Stimulated activated CD8-positive, alpha-beta memory T cell treated with anti-CD3 and anti-CD28 coated beads, Interleukin-2, amount 100 ng/mL, for 48 hours (primary cell): Measurements from ENCODE around the gene NAA25.
"Not testable (repeated sequence)": the region's sequence is repeated elsewhere in the genome, so short reads cannot be mapped to it uniquely, and the experiment has no call there.

Experiments used
- DNase-seq, 2 donors: peaks; one replicate each; pipeline ENCODE4 v3.0.0-alpha.2; 2020; ENCODE audit warnings: low read depth in 2 of 2

Gene NAA25

DNA sequence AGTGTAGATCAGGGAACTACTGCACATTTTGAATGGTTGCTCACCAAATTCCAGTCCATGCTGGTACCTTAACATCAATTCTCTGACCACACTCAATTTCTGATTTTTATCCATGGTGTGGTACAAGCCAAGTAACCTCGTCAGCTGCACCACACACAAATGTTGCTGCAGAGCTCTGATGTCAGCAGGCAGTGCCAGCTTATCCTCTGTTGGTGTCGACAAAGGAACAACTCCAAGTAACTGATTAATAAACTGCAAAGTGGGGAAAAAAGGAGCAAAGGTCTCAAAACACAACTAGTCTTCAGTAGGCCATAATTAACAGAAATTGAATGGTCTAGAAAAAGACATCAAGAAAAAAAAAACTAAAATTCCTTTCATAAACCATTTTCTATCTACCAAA, 47.4 kb downstream of the NAA25 start:
- no peak for DNase-seq

DNA sequence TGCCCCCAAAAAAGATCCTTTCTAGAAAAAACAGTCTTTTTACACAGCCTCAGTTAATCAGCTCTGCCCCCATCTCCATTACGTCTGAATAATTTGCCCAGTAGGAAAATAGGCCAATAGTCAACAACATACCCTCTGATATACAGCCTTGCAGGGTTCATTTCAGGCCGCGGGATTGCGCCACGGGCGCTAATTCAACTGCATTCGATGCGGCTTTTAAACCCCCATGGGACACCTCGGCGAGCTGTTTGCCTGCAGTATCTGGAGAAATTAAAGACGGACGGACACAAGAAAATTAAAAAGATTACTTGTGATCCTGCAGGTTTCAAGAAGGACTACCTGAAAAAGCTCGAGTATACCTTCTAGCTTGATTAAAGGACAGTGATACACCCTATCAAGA, 59.2 kb downstream of the NAA25 start:
- DNase-seq, result no peak

DNA sequence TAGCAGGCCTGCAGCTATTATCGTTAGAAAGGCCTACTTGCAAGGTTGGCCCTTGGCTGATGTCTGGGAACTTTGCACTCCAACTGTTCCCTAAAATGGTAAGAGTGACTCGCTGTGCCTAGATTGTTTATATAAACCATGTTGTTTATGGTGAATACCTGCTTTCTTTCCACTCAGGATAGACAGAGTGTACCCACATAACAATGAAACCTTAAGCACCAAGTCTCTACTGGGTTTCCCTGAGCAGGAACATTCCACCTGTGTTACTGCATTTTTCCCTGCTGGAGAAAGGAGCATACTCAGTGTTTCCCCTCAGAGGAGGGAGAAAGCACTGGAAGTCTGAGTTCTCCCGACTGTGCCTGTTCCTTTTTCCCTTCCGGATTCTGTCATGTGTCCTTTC, 62.6 kb downstream of the NAA25 start:
- DNase-seq, result no peak

DNA sequence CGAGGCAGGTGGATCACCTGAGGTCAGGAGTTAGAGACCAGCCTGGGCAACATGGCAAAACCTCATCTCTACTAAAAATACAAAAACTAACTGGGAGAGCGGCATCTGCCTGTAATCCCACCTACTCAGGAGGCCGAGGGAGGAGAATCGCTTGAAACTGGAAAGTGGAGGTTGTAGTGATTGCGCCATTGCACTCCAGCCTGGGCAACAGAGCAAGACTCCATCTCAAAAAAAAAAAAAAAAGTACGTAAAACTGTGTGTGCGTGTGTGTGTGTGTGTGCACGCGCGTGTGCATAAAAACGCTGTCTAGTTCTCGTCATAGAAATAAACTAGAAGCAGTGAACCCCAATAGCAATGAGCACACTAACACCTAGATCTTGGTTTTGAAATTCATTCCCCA, 72.0 kb downstream of the NAA25 start:
- DNase-seq, result not testable (repeated sequence)

DNA sequence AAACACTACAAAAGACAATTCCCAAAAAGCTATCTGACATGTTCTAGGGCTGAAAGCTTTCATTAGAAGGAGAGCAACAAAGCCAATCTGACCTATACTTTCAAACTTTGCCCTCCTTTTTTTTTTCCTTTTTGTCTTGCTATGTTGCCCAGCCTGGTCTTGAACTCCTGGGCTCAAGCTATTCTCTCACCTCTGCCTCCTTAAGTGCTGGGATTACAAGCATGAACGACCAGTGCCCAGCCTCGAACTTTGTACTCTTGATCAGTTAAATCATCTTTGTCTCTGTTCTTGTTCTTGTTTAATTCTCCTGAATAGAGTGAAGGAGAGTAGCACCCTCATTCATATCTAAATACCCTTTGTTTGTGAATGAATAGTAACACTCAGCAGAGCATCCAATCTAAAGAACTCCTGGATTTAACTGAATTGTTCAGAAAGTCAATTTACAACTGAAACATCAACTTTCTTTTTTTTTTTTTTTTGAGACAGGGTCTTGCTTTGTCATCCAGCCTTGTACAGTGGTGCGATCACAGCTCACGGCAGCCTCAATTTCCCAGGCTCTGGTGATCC, 73.3 kb downstream of the NAA25 start:
- no peak for DNase-seq

DNA sequence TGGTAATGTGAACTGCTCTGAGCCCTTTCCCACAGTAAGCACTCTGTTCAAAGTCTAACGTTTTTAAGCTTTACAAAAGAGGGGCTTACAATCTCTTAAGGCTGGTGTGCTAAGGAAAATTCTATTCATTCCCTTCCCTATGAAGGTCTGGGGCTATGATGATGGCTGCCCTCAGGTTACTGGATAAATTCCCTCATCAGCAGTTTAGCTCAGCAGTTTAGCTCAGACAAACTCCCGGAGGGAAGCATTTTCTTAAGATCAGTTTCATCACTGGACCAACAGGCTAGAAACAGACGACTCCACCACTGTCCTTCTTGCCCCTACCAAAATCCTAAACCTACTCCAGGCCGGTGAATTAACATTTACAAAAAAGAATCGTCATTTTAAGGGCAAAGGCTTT, 76.3 kb downstream of the NAA25 start:
- no peak for DNase-seq

DNA sequence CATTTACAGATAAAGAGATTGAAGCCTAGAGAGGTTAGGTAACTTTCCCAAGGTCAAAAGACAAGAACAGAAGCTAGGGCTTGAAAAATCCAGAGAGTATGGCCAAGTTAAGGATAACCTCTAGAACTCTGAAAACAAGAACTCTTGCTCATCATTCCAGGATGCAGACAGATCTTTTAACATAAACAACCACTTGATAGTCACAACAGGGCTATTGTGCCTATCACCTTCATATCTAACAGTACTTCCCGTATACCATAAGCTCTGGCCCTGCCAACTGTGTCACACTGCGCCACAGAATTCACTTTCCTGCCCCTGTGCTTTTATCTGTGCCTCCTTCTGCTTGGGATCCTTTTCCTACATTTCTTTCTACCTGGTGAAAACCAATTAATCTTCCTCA, 77.1 kb downstream of the NAA25 start:
- DNase-seq, result no peak

DNA sequence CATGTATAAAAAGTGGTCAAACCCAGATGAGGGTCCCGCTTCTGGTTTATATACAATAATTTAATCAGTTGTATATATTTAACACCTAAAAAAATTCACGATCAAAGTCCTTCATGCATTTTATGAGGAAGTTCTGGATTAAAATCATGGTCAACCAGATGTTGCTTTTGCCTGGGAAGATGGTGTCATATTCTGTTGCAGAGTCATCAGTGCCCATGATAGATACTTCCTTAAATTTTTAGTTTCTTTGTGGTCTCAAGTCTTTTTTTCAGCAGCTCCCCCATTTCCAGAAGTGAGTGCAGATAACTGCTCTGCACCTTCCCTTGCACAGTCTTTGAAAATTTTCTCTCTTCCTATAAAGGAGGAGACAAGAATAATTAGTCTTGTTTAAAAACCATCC, 79.3 kb downstream of the NAA25 start:
- no peak for DNase-seq

DNA sequence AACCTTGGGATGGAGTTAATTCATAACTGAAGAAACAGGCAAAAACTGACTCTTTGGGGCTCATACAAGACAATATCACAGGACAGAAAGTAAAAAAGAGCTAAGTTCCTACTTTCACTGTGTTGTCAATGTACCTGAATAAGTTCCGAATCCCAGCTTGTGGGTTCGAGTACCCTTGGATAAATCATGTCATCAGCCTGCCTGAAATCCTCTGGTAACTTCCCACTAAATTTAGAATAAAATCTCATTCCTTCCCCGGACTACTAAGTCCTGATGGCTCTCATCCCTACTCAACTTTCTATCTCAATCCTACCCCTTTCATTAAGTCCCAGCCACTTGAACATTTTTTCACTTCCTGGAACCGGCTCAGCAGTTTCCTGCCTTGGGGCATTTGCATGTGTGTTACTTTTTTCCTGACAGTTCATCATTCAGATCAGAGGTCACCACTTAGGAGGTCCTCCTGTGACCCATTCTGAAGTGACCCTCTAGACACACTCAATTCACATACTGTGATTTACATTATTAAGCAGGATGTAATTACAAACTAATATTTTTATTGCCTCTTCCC, 82.7 kb downstream of the NAA25 start:
- DNase-seq, result no peak

DNA sequence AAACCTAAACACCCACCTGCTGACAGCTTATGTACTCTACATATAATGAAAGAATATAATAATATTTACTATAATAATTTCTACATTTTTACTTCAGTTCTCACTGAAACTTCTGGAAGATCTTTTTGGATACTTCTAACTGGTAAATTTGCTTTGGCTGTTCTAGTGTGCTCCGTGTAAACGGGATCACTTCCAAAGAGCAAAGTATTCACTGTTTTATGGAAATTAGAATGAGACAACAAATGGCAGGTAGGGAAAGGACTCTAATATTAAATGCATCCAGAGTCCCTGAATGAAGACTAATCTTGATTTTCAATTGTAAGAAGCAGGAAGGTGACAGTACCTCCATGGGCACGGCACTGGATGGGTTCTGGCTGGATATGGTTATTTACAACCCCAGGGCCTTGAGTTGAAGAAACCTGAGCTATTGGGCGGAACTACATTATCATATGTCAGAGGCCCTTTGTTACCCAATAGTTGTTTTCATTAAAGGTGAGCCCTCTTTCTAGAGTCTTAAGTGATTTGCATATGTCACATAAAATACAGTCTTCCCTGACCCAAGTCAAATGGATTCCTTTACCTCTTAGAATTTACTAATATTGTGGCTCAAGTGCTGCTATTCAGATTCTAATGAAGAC, 84.7 kb downstream of the NAA25 start:
- DNase-seq, result no peak

DNA sequence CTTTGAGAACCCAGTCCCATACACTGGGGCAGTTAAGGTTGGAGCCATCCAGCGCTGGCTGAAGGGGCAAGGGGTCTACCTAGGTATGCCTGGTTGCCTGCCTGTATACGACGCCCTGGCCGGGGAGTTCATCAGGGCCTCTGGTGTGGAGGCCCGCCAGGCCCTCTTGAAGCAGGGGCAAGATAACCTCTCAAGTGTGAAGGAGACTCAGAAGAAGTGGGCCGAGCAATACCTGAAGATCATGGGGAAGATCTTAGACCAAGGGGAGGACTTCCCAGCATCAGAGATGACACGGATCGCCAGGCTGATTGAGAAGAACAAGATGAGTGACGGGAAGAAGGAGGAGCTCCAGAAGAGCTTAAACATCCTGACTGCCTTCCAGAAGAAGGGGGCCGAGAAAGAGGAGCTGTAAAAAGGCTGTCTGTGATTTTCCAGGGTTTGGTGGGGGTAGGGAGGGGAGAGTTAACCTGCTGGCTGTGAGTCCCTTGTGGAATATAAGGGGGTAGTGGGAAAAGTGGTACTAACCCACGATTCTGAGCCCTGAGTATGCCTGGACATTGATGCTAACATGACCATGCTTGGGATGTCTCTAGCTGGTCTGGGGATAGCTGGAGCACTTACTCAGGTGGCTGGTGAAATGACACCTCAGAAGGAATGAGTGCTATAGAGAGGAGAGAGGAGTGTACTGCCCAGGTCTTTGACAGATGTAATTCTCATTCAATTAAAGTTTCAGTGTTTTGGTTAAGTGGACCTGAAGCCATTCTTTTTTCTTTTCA, 86.2 kb downstream of the NAA25 start:
- no peak for DNase-seq

DNA sequence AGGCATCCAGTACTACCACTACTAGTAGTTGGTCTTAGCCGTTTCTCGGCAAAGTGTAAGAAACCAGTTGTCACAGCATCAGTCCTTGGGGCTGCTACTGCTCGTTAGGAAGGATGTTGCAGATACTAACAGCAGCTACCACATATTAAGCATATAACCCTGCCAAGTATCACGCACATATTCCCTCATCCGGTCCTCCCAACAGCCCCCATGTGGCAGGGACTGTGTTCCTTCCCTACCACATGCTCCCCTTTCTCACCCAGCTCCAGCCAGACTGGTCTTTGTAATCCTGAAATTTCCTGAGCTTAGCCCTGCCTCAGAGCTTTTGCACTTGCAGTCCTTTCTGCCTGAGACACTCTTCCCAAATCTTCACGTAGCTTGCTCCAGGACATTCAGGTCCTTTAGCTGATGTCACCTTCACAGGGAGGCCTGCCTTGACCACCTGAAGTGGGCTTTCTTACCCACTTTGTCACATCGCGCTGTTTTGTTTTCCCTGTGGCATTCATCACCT, 87.6 kb downstream of the NAA25 start:
- DNase-seq, result no peak

DNA sequence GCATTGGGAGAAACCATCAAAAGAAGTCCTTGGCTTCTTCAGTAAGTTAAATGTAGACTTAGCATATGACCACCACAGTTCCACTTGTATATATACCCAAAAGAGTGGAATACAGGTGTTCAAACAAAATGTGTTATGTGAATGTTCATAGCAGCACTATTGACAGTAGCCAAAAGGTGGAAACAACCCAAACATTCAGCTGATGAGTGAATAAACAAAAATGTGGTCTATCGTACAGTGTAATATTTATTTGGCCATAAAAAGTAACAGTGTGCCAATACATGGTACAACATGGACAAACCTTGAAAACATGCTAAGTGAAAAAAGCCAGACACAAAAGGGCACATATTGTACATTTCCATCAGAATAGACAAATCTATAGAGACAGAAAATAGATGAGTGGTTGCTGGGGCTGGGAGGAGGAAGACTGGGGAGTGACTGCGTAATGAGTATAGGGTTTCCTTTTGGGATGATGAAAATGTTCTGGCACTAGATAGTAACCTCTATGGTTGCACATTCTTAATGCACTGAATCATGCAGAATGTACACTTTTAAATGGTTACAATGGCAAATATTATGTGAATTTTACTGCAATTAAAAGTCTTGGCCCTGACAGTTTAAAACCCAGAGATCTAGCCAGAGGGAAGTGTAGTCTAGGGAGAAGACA, 89.9 kb downstream of the NAA25 start:
- no peak for DNase-seq

DNA sequence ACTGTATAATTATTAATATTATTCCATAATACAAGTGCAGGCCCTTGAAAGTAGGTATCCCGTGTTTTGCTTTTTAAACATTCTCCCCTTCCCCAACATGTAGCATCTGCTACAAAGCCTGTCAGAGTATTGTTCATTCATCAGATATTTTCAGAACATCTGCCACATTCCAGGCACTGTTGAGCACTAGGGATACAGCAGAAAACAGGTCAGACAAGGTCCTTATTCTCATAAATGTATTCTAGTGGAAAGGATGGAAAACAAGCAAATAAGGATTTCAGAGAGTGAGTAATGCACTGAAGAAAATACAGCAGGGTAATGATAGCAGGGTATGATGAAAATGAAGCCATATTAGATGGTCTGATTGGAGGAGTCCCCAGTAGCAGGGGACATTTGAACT, 91.5 kb downstream of the NAA25 start:
- DNase-seq, result no peak

DNA sequence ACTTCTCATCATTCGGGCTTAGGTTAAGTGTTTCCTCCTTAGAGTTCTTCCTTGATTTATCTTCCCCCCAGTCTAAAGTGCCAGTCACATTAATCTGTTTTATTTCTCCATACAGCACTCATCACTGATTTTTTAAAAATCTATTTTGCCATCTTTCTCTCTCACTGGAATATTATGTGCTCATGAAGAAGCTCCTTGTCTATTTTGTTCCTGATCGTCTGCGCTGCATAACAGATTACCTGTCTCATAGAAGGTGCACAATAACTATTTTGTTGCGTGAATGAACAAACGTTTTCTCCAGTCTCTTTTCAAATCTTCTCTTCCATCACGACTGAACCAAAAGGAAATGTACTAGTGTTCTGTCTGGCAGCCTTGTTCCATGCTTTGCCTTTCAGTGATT, 92.6 kb downstream of the NAA25 start:
- no peak for DNase-seq

DNA sequence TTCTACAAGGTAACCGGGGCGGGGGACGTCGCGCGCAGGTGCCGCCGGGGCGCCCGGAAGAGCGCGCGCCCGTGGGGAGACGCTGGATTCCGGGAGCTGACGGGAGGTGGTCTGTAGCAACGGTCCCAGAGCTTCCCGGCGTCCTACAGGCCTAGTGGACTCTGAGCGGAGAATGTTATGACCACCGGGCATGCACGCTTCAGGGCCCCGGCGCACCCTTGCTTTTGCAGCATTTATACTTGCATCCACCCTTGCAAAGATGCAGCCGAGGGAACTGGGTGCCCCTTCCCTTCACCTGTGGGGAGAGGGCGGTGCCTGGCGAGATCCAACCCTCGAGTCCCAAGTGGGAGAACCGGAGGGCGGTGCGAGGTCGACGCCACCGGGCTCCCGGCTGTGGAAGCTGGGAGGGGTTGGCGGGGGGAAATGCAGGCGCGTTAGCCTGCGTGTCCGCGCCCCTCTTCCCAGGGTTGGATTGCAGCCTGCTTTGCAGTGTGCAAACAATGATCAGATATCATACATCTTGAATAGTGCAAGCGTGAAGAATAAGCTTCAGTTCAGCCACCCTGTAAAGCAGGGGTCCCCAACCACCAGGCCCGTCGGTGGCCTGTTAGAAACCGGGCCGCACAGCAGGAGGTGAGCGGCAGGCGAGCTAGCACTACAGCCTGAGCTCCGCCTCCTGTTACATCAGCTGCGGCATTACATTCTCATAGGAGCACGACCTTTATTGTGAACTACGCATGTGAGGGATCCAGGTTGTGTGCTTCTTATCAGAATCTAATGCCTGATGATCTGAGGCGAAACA, 94.8 kb downstream of the NAA25 start:
- peak; percentile 44 to 56 for DNase-seq

DNA sequence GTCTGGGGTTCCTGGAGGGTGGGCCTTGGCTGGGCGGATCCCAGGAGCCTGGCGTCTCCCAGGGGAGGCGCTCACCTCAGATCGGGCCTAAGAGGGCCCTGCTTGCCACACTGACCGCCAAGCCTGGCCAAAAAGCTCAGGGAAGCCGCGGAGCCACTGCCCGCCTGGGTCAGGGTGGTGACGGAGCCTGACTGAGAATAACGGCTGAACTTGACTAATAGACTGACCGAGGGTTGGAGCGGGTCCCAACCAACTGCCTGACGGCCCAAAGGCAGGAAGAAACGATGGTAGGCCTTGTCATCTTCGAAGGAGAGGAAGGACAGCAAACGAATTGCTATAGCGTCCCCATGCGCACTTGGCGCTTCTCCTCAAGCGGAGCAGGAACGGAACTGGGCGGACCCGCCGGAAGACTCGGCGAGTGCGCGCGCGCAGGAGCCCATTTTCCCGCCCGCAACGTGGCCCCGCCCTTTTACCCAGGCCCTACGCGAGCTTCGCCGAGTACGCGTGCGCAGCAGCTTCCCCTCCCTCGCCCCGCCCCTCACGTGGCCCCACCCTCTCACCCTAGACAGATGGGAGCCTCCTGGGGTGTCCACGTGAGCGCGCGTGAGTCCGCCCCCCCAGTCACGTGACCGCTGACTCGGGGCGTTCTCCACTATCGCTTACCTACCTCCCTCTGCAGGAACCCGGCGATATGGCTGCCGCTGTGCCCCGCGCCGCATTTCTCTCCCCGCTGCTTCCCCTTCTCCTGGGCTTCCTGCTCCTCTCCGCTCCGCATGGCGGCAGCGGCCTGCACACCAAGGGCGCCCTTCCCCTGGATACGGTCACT, 95.6 kb downstream of the NAA25 start, which contains the start of the genes ERP29 and TMEM116:
Gene ERP29 (plus strand): TSS at position 652 of the 826 bp plus-strand sequence. CDS start 40 bp downstream, at position 692.
Gene TMEM116 (minus strand): TSS at position 391 of the 826 bp plus-strand sequence. CDS start 7,895 bp downstream, outside the sequence.
- DNase-seq, result peak; percentile 100

DNA sequence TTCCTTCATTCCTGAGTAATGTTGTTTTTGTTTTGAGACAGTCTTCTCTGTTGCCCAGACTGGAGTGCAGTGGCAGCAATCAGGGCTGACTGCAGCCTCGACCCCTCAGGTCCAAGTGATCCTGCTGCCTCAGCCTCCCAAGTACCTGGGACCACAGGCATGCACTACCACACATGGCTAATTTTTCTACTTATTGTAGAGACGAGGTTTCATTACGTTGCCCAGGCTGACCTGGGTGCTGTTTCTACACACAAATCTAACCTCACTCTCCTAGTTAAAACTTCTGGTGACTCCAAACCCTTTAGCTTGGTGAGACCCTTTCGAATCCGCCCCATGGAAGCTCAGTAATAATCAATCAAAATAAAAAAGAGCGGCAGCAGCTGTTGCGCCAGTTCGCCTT, 96.9 kb downstream of the NAA25 start:
- DNase-seq, result no peak

DNA sequence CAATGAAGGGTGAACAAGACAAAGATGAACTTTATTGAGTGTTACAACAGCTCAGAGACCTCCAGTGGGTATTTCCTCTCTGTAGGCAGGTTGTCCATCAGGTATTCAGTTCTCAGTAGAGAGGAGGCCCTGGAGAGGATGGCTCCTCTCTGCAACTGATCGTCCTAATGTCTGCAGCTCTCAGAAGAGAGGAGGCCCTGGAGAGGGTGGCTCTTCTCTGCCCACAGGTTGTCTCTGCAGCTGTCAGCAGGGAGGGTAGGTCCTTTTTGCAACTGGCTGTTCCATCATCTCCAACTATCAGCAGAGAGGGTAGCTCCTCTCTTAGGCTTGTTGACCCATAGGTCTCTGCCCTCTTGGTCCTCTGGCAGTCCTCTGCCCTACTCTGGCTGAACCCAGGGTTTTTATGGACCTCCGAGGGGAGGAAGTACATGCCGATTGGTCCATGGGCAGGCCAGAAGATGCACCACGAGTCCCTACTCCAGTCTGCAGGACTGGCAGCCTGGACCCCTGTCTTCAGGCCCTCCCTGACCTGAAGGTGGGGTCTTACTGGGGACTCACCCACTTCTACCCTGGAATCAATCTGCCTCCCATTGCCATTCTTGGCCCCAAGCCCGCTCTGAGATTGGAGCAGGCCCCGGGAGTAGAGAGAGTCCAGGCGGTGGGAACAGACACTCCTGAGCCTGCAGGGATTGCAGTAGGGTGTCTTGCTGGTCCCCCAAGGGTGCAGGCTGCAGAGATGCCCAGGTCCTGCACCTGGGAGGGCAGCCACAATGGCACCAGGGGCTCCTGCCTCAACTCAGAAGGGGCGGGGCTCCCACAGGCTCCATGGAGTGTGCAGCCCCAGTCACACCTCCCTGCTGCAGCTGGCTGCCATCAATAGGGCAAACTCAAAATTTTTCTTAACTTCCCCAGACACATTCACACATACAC, 97.9 kb downstream of the NAA25 start:
- DNase-seq, result no peak
